HG02973 (cell line): ENCODE data around the gene CACNA1D.

Source experiments
- ATAC-seq: cut with Tn5 transposase; IDR thresholded peaks from one replicate; pipeline ENCODE4 v1.9.1; 2021; ENCODE audit warnings: moderate library complexity; ENCODE audit not compliant: unreplicated experiment

Gene CACNA1D

DNA sequence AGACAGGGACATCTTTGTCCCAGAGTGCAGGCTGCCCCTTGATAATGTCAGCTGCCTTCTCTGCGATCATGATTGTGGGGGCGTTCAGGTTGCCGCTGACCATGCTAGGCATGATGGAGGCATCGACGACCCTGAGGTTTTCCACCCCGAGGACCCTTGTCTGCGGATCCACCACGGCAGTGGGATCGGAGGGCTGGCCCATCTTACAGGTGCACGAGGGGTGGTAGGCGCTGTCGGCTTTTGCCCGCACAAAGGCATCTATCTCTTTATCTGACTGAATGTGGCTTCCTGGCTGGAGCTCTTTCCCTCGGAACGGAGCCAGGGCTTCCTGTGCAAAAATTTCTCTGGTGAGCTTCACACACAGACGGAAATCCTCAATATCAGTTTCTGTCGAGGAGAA is 323.4 kb downstream of the CACNA1D start:
- ATAC-seq: no peak

DNA sequence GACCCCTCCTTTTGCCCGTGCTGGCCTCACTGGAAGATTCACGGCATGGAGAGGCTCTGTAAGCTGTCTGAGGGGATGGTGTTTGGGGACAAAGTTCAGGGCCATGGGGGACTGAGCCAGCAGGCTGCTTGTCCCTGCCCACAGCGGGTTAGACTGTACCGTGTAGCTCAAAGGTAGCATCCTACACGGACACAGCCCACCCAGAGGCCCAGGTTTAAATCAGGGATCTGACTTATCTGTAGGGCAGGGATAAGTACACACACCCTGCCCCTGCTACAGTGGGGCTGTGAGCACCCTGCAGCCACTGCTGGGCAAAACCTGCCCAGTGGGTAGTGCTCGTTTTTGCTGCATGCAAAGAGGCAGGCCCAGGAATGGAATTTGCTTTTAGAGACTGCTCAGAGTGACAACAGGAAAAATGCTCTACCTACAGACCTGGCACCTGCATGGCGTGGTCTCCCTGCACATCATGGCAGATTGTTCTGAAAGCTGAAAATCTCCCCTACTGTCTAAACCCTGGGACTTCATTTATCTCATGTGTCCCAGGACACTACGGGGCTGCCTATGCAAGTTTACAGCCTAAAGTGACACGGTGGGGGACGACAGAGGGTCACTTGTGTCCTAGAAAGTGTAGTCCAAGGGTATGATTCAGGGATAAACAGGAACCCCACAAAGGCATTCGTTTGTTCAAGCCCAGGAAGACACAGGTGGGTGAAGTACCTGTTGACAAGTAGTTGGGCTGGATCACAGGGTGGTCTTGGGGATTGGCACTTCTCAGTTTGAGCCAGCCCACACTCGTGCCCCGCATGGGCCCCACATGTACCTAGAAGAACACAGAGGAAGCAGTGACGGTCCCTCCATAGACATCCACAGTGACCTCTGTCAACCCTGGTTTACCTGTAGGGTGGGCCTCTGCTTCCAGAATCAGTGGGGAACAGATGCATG is 324.1 kb downstream of the CACNA1D start:
- no peak for ATAC-seq

DNA sequence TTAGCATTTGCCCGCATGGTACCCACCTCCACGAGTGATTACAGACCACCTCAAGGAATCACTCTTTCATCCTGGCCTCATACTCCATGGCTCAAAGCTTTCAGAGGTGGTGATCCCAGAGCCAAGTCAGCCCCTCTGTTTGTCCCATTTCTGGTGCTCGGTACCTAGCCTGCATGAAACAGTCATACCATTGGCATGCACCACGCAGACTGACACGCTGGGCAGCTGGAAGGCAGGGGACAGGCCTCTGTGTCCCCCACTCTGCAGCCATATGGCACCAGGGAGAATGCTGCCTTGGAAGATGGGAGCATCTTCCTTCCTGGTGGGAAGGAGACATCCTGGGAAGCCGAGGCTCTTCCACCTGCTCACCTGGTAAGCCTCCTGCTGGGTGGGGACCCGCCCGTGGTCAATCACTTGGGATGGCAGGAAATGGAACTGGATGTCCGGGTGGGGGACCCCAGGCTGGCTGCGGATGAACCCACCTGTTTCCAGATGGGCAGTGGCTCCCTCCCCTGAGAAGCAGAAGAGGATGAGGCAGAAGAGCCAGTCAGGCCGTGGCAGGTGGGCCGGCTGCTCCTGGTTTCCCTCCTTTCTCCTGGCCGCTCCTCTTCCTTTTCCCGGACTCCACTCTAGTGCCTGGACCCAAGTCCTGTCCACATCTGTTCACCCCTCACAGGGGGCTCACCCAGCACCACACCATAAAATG is 324.9 kb downstream of the CACNA1D start:
- ATAC-seq: no peak

DNA sequence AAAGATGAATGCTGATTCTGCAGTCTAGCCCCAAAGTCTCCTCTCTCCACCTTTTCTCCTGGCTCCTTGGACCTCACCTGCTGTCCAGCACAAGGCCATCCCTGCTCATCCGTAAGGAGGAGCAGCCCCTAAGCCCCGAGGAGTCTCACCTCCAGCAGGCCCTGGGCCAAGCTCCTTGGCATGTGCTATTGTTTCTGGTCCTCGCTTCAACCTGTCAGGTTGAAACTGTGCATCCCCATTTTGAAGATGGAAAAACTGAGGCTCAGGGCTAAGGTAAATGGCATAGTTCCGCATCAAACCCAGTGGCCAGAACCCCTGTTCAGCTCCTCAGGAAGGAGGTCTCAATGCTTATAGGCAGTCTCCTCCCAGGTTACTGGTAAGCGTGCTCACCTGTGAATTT is 325.7 kb downstream of the CACNA1D start:
- no peak for ATAC-seq

DNA sequence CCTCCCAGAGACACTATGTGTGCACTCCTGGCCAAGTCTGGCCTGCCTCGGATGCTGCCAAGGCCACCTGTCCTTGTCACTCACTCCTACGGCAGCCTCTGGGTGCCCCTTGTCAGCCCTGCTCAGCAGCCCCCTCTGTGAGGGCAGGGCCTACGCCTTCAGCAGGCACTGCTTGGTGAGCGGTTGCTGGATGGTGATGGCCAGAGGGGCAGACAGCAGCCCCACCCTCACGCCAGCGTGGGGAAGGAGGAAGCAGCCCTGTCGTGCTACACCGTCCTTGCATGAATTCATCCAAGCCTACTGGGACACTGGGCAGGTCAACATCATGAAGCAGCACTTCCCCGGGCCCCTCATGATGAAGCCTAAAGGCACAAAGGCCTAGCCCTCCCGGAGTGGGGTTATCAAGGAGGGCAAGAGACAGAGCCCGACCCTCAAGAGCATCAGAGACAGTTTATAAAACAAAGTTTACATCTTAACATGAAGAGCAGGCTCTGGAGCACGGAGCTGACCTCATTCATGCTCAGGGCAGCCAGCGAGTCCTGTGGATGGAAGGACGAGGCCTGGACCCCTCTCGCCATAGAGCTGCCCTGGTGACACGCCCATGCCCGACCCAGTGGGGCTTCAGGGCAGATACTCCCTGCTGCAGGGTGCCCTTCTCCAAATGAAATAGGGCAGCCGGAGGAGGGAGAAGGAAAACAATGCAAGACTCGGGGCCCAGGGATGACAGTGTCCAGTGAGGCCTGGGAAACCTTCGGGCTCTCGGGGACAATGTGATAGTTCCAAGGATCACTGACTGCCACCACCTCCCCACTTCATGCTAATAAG is 326.6 kb downstream of the CACNA1D start:
- ATAC-seq: no peak

DNA sequence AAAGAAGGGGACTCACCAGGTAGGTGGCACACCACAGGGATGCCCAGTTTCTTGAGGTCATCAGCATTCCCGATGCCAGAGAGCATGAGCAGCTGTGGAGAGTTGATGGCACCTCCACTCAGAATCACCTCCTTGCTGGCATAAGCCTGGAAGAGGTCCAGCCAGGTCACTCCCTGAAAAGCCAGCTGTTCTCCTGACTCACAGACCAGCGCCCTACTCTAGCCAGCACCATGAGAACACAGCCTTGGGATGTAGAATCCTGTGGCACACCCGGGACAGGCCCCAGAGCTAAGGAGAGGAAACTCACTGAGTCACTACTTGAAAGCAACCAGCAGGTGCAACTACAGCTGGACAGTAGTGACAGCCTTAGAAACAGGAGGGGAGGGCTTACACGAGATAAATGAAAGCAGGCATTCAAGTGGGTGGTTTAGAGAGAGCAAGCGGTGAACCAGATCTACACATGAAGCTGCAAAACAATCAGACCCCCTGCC is 327.3 kb downstream of the CACNA1D start:
- ATAC-seq: peak; percentile 50

DNA sequence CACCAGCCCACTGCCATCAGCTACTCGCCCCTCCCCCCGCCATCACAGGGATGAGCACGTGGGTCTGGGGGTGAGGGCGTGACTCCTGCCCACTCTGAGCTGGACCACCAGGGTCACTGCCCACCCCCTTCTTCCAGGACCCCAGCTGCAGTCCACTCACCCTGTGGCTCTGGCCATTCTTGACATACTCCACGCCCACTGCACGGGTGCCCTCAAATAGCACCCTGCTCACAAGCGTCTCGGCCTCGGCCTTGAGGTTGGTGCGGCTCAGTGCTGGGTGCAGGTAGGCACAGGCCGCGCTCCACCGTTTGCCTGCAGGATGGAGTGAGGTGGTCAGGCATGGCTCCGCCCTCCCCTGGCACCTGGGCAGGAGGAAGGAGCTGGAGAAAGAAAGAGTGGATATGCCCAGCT is 327.9 kb downstream of the CACNA1D start:
- ATAC-seq: no peak

DNA sequence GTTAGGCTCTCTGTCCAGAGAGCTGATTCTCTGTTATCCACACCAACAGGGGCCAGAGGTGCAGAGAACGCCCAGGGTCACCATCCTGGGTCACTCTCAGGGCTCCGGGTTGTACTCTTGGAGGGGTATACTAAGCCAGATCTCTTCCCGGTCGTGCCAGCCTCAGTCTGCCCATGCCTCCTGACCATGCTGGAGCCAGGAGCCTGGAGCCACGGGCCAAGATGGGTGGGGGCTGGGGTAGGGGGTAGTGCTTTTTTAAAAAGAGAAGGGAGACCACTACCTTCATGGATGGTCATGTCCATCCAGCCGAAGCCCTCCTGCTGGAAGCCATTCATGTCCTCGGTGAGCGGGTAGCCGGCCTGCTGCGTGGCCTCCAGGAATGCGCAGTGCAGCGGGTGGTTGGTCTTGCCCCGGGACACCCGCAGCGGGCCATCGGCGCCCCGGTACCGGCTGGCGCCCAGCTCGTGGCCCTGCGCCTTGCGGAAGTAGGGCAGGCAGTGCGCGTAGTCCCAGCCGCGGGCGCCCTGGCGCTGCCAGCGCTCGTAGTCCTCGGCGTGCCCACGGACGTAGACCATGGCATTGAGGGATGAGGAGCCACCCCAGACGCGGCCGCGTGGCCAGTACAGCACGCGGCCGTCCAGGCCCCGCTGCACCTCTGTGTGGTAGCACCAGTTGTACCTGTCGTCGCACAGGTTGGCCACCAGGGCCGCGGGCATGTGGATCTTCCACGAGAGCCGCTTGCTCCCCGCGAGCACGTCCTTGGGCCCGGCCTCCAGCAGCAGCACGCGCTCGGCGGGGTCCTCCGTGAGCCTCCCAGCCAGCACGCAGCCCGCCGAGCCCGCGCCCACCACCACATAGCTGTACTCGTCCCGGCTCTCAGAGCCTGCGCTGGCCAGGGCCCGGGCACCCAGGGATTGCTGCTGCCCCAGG is 328.9 kb downstream of the CACNA1D start:
- ATAC-seq: no peak

DNA sequence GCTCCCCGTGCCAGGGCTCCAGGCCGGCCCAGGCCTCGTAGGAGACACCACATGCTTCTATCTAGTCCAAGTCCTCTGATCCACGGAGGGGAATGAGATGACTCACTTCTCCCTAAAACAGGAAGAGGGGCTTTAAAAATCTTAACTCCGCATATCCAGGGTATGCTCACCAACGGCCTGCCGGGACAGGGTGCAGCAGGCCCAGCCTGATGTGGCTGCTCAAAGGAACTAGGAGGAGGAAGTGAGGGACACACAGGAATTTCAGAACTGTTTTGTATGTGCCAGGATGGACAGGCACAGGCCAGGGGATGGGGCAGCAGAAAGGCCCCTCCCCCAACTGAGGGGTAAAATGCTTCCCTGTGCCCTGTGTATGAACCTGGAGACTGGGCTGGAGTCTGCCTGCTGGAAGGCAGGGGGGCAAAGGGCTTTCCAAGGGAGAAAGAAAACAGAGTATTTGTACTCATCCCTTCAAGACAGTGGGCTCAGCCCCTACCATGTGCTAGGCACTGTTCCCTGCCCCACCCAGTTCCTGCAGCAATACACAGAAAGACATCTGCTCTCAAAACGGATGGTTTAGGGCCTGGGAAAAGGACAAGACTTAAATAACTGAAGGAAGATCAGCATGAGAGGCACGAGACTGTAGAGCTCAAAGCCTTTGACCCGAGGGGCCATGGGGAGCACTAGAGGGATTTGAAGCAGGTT is 329.7 kb downstream of the CACNA1D start:
- ATAC-seq: no peak

DNA sequence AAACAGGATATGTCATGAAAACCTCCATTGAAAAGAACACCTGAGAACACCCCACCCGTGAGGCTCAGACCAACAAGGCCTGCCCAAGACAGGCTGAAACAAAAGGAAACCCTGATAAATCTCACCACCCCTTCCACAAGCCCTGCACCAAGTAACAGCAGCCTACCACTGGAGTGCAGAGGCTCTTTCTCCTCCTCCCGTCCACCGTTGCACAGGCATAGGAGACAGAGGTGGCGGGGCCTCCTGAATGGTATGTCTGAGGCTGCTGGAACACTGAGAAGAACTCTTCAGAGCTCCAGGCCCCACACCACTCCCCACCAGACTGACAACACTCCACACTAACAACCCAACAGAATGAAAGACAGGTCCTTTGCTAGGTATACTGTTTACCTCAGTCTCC is 330.4 kb downstream of the CACNA1D start:
- ATAC-seq: no peak

DNA sequence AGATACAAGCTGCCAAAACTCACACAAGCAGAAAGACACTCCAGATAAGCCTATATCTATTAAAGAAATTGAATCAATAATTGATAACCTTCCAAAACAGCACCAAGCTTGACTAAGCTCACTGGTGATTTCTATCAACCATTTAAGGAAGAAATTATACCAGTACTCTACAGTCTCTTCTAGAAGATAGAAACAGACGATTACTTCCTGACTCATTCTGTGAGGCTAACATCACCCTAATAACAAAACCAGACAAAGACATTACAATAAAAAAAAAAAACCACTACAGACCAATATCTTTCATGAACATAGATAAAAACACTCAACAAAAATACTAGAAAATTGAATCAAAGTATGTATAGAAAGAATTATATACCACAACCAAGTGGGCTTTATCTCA is 331.6 kb downstream of the CACNA1D start:
- ATAC-seq: no peak

DNA sequence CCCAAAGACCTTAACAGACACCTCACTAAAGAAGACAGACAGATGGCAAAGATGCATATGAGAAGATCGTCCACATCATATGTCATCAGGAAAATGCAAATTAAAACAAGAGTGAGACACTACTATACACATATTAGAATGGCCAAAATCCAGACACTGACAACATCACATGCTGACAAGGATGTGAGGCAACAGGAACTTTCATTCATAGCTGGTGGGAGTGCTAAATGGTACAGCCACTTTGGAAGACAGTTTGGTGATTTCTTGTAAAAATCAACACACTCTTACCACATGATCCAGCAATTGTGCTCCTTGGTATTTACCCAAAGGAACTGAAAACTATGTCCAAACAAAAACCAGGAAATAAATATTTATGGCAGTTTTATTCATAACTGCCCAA is 334.2 kb downstream of the CACNA1D start:
- ATAC-seq: no peak

DNA sequence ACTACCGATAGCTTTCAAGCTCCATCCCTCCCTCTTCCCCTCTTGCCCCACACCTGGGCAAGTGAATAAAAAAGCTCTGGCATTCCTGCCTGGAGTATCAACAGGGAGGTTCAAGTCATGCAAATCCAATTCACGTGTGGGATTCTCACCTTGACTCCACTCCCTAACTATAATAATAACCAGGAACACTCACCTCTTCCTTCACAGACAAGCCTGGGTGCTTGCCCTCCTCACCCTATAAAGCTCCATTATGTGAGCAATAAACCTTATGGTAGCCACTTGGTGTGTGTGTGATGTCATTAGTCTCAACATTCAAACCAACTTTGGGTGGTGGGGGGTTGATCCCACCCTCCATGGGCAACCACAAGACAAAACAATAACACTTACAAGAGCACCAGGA is 335.2 kb downstream of the CACNA1D start:
- ATAC-seq: no peak

DNA sequence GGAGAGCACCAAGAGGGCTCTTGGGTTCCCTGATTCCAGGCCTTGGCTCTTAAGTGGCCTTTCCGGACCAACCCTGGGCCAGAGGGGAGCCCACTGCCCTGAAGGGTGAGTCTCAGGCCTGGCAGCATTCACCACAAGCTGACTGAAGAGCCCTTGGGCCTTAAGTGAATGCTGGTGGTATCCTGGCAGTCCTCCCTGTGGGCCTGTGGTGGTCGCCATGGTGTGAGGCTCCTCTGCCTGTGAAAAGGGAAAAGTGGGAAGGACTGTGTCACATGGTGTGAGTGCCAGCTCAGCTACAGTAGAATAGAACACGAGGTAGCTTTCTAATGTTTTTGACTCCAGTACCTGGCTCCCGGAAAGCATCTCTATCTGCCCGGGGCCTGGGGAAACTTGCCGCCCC is 336.5 kb downstream of the CACNA1D start:
- no peak for ATAC-seq

DNA sequence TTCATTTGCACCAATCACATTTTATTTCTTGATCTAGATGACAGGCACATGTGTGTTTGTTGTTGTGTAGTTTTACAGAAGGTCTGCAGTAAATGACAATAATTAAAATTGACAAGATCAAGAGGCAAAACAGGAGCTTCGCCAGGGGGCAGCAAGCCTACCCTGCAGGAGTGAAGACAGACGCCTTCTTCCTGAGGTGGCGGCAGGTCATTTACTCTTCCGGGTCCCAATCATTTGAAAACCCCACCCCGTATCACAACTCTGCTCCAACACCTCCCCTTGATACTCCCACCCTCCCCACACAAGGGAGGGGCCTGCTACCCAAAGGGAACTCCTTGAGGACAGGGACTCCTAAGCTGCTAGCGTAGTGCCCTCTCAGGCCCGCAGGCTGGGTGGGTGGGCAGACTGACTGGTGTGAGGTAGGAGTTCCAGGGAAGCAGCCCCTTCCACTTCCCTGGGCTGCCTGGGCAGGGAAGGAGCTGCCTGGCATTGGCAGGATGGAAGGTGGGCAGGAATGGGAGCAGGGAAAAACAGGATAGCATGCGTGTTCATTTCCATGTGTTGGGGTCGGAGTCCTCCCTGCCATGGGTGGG is 338.7 kb downstream of the CACNA1D start:
- ATAC-seq: no peak

DNA sequence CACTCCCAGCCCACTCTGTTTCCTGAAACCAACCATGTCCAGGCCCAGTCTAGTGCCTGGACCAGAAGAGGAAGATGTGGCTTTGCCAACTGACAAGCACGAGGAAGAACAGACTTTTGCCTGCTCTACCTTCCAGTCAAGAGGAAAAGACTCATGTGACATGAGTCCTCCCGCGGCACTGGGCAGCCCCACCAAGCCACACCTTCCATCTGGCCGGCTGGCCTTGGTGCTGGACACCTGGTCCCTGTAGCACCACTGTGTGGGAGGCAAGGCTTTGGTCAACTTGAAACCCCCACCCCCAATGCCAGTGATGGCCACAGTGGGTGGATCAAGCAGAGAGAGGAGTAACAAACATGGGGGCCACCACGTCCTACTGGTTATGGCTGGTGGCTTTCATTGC is 339.3 kb downstream of the CACNA1D start:
- no peak for ATAC-seq

DNA sequence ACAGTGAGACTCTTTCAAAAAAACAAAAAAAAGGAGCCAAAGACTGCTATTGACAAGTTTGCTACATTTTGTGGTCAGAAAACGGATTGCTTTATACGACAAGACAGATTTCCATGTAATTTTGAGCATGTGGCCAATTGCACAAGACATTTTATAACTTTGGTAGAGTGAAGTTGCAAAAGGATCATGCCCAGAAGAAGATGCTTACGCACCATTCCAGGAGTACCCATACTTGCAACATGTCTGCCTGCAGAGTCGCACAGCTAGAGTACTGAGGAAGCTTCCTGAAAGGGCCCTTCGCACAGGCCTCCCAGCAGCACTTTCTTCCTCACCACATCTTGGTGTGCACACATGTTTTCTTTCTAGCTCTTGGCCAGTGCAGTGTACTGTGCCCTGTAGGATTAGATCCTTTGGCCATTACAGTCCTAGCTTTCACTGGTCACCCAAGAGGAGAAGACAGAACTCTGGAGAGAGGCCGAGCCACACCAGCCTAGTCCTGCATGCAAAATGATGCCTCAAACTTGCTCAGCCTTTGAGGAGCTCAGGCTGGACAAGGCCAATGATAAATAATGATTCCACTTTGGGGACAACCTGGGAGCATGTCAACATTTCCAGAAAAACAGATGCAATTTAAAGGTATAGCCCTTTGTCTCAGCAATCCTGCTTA is 340.2 kb downstream of the CACNA1D start:
- no peak for ATAC-seq

DNA sequence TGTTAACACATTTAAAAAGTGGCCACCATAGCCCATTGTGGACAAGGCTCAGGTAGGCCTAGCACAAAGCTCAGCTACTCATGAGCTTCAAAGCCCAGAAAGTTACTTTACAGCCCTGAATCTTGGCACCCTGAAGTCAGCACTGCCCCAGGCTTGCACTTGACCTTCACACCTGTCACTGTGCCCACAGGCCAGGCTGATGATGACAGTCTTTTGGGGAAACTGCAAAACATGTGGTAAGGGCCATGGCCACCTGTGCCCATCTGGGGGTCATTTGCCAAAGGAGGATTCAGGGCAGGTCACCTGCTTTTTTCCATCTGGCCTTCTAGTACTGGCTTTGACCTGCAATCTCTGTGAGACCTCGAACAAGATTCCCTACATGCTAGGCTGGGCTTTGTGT is 340.8 kb downstream of the CACNA1D start:
- no peak for ATAC-seq
